WI38 (cell line): ENCODE data around the gene NEK11.

Experiments
- H3K4me3 ChIP-seq: 2 replicates; pipeline ENCODE4 v1.5.1; 2011; ENCODE audit warnings: low read depth, mild to moderate bottlenecking, control low read depth, low read length
- CTCF ChIP-seq: IDR thresholded peaks from 2 replicates; pipeline ENCODE4 v1.5.1; 2012; ENCODE audit warnings: low read depth, mild to moderate bottlenecking, control low read depth, low read length

NEK11 gene

GRCh38 chr3:131283862-131284261, 257.2 kb downstream of the NEK11 start:
- no peak overlapping the region for H3K4me3 ChIP-seq
- TF ChIP-seq CTCF = no peak

GRCh38 chr3:131284302-131284701, 257.6 kb downstream of the NEK11 start:
- H3K4me3 ChIP-seq = no peak overlapping the region

GRCh38 chr3:131285456-131285855, 258.8 kb downstream of the NEK11 start:
- no peak for TF ChIP-seq CTCF
- no peak overlapping the region for H3K4me3 ChIP-seq

More at GRCh38 chr3:131284302-131284701, 257.6 kb downstream of the NEK11 start:
- no peak for TF ChIP-seq CTCF

- no peak overlapping the region for H3K4me3 ChIP-seq
- TF ChIP-seq CTCF = no peak
Measured at GRCh38 chr3:131299836-131300235, 273.2 kb downstream of the NEK11 start.

GRCh38 chr3:131303848-131304247, 277.2 kb downstream of the NEK11 start:
- TF ChIP-seq CTCF = no peak
- no peak overlapping the region for H3K4me3 ChIP-seq

- no peak for TF ChIP-seq CTCF
- no peak overlapping the region for H3K4me3 ChIP-seq
Measured at GRCh38 chr3:131304890-131305289, 278.2 kb downstream of the NEK11 start.

GRCh38 chr3:131306242-131306641, 279.6 kb downstream of the NEK11 start:
- no peak for TF ChIP-seq CTCF
- no peak overlapping the region for H3K4me3 ChIP-seq
